HK-2 (cell line): ENCODE data around the gene CD86.

Experiments
- DNase-seq: peaks from one replicate; pipeline ENCODE4 v3.0.0-alpha.2; 2018; ENCODE audit not compliant: unreplicated experiment

The CD86 gene

DNA sequence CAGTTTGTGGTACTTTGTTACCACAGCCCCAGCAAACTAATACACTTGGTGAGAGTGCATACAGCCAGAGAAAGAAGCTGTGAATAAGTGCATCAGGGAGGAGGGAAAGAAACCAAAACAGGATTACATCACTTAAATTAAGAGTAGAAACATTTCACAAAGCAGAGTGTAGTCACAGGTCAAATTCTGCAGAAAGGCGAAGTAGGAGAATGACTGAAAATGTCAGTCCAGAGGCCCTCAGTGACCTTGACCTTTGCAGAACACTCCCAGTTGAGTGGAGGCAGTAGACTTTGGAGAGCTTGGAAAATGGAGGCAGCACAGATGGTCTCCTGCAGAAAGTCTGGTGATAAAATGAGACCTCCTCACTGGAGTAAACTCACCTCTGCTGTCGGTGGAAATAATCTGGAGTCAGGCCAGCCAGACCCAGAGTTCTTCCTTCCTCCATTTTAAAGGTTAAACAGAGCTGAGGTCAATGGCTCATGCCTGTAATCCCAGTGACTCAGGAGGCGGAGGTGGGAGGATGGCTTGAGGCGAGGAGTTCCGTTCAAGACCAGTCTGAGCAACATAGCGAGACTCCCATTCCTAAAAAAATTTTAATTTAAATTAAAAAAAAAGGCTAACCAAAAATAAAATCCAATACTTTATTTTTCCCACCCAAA is 5.0 kb downstream of the CD86 start:
- no peak for DNase-seq

DNA sequence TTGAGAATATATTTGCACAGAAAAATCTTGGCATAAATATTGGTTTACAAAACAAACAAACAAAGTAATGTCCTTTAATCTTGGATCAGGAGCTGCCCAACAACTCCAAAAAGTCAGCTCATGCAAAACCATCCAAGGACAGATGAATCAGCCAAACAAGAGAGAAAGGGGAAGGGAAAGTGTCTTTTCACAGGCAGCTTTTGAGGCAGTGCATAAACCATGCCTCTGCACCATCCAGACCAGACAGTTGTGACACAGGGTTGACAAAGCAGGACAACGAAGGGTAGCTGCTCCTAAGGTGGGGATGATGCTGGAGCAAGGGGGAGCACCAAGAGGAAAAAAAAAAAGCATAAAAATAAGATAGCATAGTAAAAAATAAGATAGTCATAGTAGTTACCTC is 8.7 kb downstream of the CD86 start:
- DNase-seq = no peak

DNA sequence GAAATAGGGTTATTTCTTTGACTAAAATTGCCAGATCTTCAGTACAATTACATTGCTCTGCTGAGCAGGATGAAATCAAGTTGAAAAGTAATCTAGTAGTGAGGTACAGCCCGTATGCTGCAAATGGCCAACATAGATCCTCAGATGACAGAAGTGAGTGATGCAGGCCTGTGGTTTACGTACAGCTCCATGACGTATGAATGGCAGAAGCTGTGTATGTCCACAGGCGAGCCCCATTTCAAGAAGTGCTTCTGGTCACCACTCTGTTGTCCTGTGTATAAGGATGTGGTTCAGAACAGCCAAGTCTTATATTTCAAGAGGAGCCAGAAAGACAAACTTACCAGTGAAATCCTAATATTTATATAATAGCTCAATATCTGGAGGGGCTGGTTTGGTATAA is 9.2 kb downstream of the CD86 start:
- no peak for DNase-seq

DNA sequence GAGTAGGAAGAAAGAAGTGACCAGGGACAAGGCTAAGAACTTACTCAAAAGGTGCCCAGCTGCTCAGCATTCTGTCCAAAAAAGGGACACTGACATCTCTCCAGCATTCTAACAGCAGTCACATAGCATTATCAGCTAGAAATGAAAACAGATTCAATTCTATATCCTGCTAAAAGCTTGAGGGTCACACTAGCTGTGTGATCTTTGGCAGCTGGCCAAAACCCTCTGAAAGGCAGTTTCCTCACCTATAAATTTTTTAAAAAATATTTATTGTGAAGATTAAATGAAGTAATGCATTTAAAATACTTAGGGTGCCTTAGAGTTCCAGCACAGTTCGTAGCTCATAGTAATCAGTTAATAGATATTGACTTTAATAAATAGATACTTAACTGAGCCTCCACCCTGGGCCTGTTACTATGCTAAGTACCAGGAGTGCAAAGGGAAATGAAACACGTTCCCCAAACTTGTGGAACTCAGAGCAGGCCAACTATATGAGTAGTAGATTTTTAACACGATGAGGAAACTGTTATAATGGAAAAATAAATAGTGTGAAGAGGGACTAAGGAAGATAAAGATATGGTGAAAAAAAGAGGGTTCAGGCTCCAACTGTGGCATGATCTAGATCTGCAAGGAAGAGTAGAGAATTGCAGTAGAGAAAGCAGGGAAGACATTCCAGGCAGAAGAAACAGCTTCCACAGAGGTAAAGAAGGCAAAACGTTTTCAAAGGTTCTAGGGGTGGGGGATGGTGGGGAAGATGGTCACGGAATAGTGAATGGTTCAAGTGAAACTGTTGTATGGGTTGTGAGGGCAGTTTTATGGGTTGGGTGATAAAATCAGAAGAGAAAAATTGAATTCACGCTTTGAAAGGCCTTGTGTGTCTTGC is 11.4 kb downstream of the CD86 start:
- DNase-seq = no peak

DNA sequence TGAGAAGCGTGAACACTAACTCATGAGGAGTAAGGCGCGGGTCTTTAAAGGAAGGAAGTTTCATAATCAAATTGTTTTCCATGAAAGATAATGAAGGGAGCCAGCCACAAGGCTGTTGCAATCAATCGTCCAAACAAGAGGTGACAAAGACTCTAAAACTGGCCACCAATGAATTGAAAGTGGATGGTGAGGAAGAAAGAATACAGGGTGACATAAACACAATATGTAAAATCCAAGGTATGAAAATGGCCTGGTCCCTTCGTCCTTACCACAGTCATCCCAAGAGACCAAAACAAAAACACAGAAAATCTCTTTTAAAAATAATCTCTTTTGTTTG is 12.0 kb downstream of the CD86 start:
- no peak for DNase-seq

DNA sequence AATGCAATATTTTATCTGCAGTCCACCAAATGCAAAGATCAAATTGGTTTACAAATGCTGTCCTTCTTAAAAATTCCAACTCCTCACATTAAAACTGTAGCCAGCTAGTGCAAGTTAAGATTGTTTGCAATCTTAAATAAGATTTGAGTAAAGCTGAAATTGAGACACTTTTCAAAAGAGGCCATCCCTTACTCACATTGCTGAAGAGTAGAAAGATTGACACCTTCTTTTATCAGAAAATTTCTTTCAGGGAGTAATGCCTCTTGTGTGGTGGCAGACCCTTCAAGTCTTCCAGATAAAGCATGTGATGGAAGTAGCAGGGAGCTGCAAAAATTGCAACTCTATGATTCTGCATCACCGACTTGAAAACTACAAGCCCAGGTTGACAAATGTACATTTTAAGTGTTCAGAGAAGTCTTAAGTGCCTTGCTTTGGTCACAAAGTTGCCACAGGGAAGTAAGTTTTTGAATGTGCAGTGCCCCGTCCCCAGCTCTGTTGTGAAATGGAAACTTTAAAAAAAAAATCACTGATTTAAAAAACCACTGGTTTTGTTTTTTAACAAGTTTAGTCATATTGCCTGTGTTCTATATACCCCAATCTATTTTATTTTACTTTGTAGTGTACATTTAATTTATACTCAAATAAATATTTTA is 12.6 kb downstream of the CD86 start:
- DNase-seq = no peak

DNA sequence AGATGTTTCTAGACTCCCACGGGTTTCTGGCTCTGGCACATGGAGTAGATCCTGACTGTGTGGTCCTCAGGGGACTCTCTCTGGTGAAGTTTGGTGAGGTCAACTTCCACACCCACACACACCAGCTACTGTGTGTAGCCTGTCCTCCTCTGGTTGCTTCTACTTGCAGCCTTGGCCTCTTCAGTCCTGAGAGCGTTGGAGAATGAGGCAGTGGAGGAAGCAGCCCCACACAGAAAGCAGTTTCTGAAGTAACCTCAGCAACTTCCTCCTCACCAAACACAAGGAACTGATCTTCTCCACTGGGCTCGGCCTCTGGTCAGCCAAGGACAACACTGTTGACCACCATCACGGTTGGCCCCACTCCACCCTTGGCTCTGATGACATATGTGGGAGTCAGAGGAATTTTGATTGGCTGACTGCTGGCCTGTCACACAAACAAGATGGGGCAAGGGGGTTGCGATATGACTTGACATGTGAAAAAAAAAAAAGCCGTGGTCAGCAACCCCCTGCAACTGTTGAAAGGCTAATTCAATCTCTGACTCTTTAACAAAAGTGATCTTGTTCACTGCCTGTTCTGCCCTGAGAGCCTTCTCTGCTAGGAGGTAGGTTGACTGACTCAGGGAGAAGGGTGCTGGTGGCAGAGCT is 19.6 kb downstream of the CD86 start:
- DNase-seq = no peak

DNA sequence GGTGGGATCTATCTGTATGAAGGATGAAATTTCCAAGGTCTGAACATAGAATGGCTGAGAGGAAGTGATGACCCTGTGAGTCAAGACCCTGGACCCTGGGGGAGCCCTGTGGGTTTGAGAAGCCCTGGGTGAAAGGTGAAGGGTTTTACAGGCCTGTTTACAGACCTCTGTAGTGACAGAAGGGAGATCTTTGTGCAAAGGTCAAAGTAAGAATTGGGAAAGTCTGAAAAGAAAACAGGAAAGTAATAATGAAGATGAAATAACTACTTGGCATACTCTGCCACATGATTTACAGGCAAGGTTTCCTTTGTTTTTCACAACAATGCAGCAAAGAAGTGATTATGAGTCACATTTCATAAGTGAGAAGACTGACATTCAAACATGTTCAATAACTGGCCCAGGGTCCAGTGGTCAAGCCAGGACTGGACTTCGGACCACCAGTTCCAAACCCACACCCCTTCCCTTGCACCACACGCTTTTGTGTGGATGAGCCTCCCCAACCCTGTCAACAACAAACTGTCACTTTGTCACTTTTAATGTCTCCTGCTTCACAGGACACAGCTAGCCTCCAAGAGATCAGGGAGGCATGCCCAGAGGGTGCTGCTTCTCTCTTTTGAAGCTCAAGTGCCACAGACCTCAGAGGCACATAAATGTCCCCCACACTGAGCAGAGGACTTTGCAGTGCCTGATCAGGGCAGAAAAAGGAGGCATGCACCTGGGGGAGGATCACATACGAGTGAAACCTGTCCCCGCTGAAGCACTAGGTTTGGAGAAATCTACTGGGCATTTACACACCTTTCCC is 21.5 kb downstream of the CD86 start:
- no peak for DNase-seq

DNA sequence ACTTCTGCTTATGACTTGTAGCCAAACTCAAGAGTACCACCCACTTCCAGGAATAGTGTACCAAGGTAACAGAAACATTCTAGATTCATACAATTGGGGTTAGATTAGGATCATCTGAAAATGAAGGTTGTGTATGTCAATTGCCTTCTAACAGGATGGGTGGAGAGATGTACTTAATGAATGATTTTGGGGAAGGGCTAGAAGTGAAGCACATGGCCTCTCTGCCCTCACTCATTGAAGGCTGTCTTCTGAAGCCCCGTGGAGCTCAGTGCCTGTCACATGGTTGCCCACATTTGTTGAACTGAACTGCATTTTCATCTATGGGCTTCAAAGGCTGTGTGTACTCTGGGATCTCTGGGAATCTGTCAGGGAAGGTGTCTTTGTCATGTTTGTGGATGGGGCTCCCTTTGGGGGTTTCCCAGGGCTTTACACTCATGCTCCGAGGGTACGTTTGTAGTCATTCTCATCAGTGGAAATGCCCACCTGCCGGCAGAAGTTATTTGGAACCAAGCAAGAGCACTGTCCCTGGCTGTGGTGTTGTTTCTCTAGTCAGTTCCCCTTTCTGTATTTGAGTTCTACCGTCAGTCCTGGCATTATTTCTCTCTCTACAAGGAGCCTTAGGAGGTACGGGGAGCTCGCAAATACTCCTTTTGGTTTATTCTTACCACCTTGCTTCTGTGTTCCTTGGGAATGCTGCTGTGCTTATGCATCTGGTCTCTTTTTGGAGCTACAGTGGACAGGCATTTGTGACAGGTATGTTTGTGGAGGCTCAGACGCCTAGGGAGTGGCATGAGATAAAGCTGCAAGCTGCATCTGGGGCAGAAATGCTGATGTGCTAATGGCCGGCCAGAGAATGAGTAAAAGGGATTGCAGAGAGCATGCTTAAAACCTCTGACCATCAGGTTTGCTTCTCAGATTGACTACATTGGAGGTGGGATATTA is 22.4 kb downstream of the CD86 start:
- no peak for DNase-seq

DNA sequence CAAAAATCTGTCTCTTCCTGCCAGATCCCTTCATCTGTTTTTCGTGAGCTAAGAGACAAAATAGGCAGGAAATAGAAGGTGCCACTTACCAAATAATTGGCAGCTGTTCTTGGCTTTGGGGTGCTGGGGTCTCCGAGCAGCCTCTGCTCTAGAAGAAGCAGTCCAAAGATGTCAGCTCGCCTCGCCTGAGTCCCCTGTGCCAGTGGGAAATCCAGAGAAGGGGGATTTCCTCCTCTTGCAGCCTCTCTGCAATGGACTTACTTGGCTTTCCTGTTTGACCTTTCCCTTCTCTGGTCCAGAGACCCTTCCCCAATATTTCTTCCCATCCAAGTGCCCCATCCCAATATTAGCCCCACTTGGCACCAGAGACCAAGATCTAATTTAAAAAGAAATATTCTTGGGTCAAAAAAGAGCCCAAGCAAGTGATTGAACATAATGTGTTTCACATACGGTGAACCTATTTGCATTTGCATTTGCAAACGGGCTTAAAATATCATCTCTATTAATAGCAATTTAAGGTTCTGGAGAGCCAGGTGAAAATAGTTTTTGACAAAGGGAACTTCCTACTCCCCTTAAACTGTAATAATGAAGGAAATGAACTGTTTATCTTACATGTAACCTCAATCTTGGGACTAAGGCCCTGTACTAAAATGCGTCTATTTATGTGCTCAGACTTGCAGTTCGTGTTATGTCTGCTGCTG is 23.2 kb downstream of the CD86 start:
- no peak for DNase-seq

DNA sequence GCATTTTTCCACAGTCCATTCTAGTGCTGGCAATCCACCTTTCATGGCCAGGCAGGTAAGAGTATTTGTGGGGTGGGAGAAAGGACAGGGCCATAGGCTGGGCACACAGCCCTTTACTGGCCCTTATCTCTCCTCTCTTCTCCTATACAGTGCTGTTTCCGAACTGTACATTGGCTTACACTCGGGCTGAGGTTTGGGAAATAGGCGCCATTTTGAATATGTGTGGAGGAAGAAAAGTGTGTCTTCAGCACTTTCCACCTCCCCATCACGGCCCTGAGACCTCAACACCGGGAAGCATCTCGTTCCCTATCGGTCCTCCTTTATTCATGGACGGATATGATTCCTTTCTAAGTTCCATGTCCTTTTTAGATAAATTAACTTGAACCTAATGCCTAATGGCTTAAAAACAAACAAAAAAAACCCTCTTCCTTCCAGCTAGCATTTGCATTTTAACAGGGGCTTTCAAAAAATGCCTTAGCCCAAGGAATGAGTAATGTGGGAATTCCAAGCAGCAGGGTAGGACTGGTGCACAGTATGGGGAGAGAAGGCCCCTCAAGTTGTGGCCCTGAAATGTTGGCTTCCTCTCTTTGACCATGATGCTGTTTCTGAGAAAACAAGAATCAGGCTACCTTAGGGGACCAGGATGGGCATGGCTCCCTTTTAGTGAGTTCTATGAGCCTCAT is 24.5 kb downstream of the CD86 start:
- DNase-seq = no peak

DNA sequence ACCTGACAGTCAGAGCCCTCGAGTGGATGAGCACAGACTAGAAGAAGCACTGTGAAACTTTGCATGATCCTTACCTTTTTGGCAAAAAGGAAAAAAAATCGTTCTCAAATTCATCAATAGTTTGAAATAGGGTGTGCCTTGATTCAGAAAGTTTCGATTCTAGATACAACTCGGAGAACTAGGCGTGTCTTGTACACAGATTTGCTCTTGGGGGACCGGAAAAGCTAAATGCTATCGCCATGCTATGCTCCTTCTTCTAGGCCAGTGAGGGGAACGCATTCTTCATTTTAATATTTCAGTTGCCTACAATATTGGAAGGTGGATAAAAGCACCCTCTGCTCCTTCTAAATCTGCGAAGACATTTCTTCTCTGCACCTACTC is 25.0 kb downstream of the CD86 start:
- no peak for DNase-seq

DNA sequence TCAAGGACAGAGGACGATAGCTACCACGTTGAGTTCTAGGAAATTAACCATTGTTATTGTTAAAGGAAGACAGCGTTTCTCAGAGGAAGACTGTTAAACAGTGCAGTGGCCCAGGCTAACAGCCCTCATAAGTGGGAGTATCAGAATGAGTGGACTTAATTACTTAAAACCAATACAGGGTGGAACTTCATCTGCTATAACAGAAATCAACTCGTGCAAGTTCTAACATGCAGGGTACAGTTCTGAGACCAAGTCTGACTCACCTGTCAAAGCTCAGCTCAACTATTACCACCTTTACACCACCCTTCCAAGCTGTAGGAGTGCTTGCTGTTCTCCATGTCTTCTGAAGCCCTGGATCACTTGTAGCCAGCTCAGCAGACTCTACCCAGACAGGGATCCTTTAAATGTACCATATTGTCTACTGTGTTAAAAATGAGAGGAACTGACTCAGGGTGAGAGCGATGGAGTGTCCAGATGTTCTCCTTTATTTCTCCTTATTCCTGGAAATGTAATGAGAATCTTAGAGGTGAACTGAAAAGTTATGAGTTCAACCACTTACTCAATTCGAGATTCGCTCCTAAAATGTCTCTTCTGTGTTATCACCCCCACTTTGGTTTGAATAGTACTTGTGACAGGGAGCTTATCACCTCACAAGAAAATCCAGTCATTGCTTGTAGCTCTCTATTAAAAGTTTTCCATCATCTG is 26.5 kb downstream of the CD86 start:
- no peak for DNase-seq

DNA sequence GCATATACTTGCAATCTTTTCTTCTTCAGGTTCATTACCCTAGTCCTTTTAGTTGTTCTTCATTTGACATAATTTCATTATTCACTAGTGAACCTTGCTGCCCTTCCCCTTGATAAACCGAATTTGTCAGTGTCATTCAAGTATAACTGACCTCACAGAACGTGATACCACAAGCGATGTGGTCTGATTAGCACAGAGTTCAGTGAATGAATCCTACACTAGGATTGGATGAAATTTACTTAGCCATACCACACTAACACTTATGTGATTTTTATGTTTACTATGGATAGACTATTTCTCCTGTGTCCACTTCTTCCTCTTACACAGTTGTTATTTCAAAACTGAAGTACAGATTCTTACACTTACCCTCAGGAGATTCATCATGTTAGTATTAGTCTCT is 27.2 kb downstream of the CD86 start:
- DNase-seq = no peak

DNA sequence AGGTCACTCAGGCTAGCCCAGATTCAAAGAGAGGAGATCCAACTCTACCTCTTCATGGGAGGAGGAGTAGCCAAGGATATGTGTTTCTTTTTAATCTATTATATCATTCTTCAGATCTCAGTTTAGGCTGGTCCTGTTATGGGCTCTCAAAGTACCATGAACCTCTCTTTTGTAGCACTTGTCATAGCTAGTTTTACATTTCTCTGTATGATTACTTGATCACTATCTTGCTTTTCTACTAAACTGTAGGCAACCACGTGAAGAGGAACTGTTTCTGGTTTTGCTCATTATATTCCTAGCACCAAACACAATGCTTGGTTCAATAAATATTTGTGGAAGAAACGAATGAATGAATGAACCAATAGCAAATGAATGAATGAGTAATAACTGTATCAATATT is 29.6 kb downstream of the CD86 start:
- no peak for DNase-seq

DNA sequence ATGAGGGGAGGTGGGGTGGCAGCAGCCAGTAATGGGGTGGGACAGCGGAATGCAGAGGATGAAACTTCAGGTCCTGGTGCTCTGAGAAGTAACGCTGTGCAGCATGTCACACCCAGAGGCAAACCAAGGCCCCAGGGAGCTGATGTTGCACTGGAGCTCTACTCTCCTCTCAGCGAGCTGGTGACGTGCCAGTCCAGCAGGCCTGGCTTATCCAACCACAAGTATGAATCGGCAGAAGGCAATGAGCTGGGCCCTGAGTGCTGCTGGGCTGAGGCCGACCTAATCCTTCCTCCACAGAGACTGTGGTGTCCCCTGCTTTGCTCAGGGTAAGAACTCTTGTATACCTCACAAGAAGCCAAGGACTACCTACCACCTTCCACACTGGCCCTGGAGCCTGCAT is 30.5 kb downstream of the CD86 start:
- DNase-seq = no peak

DNA sequence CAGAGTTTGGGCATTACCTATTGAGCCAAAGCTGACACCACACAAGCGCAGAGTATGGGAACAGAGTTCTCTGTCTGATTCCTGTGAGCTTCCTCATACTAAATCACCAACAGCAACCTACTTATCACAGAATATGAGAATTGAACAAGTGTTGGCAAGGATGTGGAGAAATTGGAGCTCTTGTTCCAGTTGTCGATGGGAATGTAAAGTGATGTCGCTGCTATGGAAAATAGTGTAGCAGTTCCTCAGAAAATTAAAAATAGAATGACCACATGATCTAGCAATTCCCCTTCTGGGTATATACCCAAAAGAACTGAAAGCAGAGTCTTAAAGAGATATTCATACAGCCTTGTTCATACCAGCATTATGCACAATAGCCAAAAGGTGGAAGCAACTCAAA is 33.4 kb downstream of the CD86 start:
- DNase-seq = no peak

DNA sequence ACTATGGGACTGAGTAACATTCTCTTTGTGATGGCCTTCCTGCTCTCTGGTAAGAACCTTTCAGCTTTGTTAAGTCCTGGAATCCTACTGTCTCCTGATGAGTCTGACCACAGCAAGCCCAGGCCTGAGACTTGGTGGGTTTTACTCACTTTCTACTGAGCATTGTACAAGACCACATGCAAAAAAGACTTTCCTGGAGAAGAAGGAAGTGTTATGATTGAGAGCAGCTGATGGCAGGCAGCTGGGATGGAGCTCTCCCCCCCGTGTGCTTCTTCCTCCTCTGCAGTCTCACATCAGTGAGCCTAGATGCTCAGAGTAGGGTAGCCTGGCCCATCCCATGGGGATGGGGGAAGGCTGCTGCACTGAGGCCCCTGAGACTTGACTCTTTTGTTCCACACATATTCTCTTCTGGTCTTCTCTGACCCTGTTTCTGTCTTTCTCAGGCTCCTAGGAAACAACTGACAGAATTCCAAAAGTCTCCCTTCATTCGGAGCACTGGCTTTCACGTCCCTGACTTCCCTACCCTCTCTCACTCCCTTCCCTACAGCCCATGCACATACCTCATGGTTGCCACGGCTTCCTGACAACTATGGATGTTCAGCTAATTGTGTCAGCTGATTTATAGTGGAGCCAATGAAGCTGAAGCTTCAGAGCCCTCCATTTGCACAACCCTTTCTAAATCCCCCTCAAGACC is 36.6 kb downstream of the CD86 start:
- no peak for DNase-seq
